ENCODE results near the gene RPTOR. TPM values are rescaled to one million over a fixed set of nuclear protein-coding genes. Genes with fewer than 3 reads are reported as not detected.

The RPTOR gene
- total RNA-seq, 1 experiment from 2014 or later = 58.0 TPM

DNA sequence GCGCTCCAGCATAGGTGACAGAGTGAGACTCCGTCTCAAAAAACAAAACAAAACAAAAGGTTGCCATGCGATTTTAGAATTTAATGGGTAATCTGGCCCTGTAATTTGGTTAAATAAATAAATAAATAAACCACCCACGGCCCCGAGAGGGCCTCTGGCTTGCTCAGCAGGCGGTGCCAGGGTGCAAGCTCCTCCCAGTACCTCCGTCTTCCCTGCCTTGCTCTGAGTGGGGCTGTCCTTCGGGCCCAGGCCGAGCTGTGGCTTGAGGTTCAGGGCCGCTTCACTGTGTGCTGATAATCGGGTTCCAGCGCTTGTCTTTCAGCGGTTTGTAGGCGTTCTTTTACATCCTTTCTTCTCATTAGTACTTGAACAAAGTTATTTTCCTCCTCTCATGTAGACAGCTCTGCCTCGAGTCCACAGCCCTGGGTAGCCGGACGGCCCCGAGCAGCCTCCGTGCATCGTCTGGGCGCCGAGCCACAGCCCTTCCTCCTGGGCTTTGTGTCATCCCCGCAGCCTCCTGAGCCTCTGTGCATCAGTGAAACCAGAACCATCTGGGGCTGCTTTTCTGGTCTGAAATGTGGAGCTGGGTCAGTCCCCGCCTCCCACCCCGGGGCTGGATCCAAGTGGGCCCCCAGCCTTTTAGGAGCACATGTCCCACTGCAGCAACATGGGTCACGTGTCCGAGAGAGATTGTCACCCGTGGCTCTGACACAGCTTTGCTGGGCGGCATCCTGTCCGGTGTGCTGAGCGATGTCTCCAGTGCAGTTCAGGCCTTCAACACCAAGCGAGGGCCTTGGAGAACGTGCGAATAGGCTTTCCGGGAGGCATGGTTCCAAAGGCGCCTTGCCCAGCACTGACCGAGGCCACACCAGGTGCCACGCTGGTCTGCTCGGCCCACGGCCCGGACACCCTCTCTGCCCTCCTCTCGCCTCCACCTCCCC, 289.6 kb downstream of the RPTOR start:
- no peak for TF ChIP-seq TCF7L2 (IDR thresholded peaks at IDR 0.05; ENCODE audit: low read depth, low read length)
- TF ChIP-seq SIN3A (IDR thresholded peaks at IDR 0.05; ENCODE audit: borderline replicate concordance, insufficient read depth, low read depth, low read length) = no peak
- TF ChIP-seq, protein P1, sequence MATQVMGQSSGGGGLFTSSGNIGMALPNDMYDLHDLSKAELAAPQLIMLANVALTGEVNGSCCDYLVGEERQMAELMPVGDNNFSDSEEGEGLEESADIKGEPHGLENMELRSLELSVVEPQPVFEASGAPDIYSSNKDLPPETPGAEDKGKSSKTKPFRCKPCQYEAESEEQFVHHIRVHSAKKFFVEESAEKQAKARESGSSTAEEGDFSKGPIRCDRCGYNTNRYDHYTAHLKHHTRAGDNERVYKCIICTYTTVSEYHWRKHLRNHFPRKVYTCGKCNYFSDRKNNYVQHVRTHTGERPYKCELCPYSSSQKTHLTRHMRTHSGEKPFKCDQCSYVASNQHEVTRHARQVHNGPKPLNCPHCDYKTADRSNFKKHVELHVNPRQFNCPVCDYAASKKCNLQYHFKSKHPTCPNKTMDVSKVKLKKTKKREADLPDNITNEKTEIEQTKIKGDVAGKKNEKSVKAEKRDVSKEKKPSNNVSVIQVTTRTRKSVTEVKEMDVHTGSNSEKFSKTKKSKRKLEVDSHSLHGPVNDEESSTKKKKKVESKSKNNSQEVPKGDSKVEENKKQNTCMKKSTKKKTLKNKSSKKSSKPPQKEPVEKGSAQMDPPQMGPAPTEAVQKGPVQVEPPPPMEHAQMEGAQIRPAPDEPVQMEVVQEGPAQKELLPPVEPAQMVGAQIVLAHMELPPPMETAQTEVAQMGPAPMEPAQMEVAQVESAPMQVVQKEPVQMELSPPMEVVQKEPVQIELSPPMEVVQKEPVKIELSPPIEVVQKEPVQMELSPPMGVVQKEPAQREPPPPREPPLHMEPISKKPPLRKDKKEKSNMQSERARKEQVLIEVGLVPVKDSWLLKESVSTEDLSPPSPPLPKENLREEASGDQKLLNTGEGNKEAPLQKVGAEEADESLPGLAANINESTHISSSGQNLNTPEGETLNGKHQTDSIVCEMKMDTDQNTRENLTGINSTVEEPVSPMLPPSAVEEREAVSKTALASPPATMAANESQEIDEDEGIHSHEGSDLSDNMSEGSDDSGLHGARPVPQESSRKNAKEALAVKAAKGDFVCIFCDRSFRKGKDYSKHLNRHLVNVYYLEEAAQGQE (IDR thresholded peaks at IDR 0.05; ENCODE audit: insufficient read depth in 1 of 2, low read depth in 2 of 2, low read length in 1 of 2) = no peak
- TF ChIP-seq, protein P2, sequence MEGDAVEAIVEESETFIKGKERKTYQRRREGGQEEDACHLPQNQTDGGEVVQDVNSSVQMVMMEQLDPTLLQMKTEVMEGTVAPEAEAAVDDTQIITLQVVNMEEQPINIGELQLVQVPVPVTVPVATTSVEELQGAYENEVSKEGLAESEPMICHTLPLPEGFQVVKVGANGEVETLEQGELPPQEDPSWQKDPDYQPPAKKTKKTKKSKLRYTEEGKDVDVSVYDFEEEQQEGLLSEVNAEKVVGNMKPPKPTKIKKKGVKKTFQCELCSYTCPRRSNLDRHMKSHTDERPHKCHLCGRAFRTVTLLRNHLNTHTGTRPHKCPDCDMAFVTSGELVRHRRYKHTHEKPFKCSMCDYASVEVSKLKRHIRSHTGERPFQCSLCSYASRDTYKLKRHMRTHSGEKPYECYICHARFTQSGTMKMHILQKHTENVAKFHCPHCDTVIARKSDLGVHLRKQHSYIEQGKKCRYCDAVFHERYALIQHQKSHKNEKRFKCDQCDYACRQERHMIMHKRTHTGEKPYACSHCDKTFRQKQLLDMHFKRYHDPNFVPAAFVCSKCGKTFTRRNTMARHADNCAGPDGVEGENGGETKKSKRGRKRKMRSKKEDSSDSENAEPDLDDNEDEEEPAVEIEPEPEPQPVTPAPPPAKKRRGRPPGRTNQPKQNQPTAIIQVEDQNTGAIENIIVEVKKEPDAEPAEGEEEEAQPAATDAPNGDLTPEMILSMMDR (IDR thresholded peaks at IDR 0.05) = no peak
- no peak for TF ChIP-seq POLR2AphosphoS5 (IDR thresholded peaks at IDR 0.05; ENCODE audit: low read depth, low read length)
- ATAC-seq = no peak
- no TSS peak for BruUV-seq (replicated peaks)
- Histone ChIP-seq H3K27ac (ENCODE audit: low read length) (no peak overlapping the region), H3K4me3 (ENCODE audit: low read depth in 2 of 2, low read length in 2 of 2) (no peak overlapping the region), H3K4me1 (ENCODE audit: control insufficient read depth, insufficient read depth, low read length) (peaks cover 13% of the 10 kb centered on the region), H3K27me3 (ENCODE audit: control insufficient read depth, insufficient read depth, low read length) (no peaks in the 10 kb centered on the region), H3K9me3 (ENCODE audit: control insufficient read depth, insufficient read depth, low read depth, low read length) (no peaks in the 10 kb centered on the region), H3K36me3 (ENCODE audit: control insufficient read depth, insufficient read depth, low read length) (no peaks in the 10 kb centered on the region)
- CTCF ChIA-PET = no interaction called here
- intact Hi-C loops (cut with micrococcal nuclease; ENCODE audit: unreplicated experiment) = no loop called here
- POLR2A ChIA-PET = no interaction called here
- DNase-seq (ENCODE audit: low read depth, low spot score) = no peak
- in situ Hi-C loops (cut with HindIII; ENCODE audit: low pct_unique_long_range_greater_than_20kb, low sequenced_read_pairs) = no loop called here

DNA sequence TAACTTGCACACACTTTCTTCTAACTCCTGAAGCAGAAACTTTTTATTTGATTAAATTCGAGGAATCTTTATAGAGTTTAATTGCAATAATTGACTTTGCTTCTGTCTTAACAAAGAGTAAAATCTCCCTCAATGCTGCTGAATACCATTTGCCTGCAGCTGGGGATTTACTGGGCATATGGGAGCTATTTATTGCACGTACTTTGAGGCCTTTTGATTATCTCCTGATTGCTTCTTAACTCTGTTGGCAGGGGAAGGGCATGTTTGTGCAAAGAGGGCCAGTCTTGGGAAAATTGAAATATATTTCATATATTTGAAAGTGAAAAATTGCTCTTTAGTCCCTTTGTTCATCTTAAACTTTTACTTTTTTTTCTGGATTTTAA, 290.2 kb downstream of the RPTOR start:
- no TSS peak for BruUV-seq (replicated peaks)
- ATAC-seq (no peak), DNase-seq (ENCODE audit: low read depth, low spot score) (no peak)
- Histone ChIP-seq H3K36me3 (ENCODE audit: control insufficient read depth, insufficient read depth, low read length) (no peaks in the 10 kb centered on the region), H3K4me3 (ENCODE audit: low read depth in 2 of 2, low read length in 2 of 2) (no peak overlapping the region), H3K9me3 (ENCODE audit: control insufficient read depth, insufficient read depth, low read depth, low read length) (no peaks in the 10 kb centered on the region), H3K27me3 (ENCODE audit: control insufficient read depth, insufficient read depth, low read length) (no peaks in the 10 kb centered on the region), H3K4me1 (ENCODE audit: control insufficient read depth, insufficient read depth, low read length) (peaks cover 13% of the 10 kb centered on the region), H3K27ac (ENCODE audit: low read length) (no peak overlapping the region)
- in situ Hi-C loops (cut with HindIII; ENCODE audit: low pct_unique_long_range_greater_than_20kb, low sequenced_read_pairs) (no loop called here), intact Hi-C loops (cut with micrococcal nuclease; ENCODE audit: unreplicated experiment) (no loop called here)
- TF ChIP-seq SIN3A (IDR thresholded peaks at IDR 0.05; ENCODE audit: borderline replicate concordance, insufficient read depth, low read depth, low read length) = no peak
- POLR2A ChIA-PET = no interaction called here
- CTCF ChIA-PET = no interaction called here
